Tibial nerve (tissue), 4 donors: Measurements from ENCODE around the gene AS3MT. TPM values are rescaled to one million over a fixed set of nuclear protein-coding genes. Genes with fewer than 3 reads are reported as not detected.
"Not testable (repeated sequence)": the region's sequence is repeated elsewhere in the genome, so short reads cannot be mapped to it uniquely, and the experiment has no call there.

Source experiments
- DNase-seq, 2 donors: peaks; one replicate each; pipeline ENCODE4 v3.0.0-alpha.2; 2019; ENCODE audit warnings: low spot score in 2 of 2
- H3K27ac ChIP-seq, 4 donors: fragments of 200-600 bp; sonication (generic) in 3 of 4; one replicate each; pipeline ENCODE4 v1.5.1; 2017 to 2019; ENCODE audit warnings: mild to moderate bottlenecking in 1 of 4
- H3K27me3 ChIP-seq, 2 donors: fragments of 200-600 bp; sonication (generic) in 1 of 2; one replicate each; pipeline versions ENCODE4 v1.5.1 to v1.6.0; 2017 to 2019
- H3K36me3 ChIP-seq, 3 donors: fragments of 200-600 bp; sonication (generic); one replicate each; pipeline ENCODE4 v1.5.1; 2018 to 2019
- H3K4me1 ChIP-seq, 4 donors: fragments of 200-600 bp; sonication (generic) in 3 of 4; one replicate each; pipeline ENCODE4 v1.5.1; 2017 to 2019
- H3K4me3 ChIP-seq, 4 donors: fragments of 200-600 bp; sonication (generic) in 3 of 4; one replicate each; pipeline ENCODE4 v1.5.1; 2017 to 2019; ENCODE audit warnings: mild to moderate bottlenecking in 1 of 4, moderate library complexity in 1 of 4
- H3K9me3 ChIP-seq, 4 donors: fragments of 200-600 bp; sonication (generic) in 3 of 4; one replicate each; pipeline ENCODE4 v1.5.1; 2017 to 2019
- CTCF ChIP-seq, 5 experiments: fragments of 200-600 bp in 3 of 5; fragments of 450-650 bp in 2 of 5; sonication (generic) in 3 of 5; IDR thresholded peaks; one replicate each; pipeline ENCODE4 v1.5.1; 2016 to 2019; ENCODE audit warnings: antibody characterized with exemption in 5 of 5, mild to moderate bottlenecking in 3 of 5, moderate library complexity in 2 of 5
- EP300 ChIP-seq, 2 donors: sonication (generic); formaldehyde crosslinking; IDR thresholded peaks; one replicate each; pipeline ENCODE4 v1.6.1; 2017; ENCODE audit warnings: antibody characterized with exemption in 2 of 2, mild to moderate bottlenecking in 1 of 2
- POLR2A ChIP-seq, 2 donors: fragments of 450-650 bp; IDR thresholded peaks; one replicate each; pipeline ENCODE4 v1.6.1; 2017; ENCODE audit warnings: antibody characterized with exemption in 2 of 2, mild to moderate bottlenecking in 2 of 2, moderate library complexity in 2 of 2
- WGBS, 2 donors: methylation state at CpG; one replicate each; pipeline ENCODE4 v1.1.5; 2018; 5-methylcytosine and 5-hydroxymethylcytosine counted together
- total RNA-seq, 4 donors: library from RNA; depleted of rRNA; stranded (reverse); fragments of >200 nt; gene quantifications; one replicate each; pipeline ENCODE4 v1.1.0, GENCODE V29; 2016

AS3MT gene
- total RNA-seq, 4 donors from 2014 or later = 2.6 to 9.6 (median 5.3) TPM

- TF ChIP-seq CTCF (IDR thresholded peaks at IDR 0.05) (no peak), POLR2A (IDR thresholded peaks at IDR 0.05) (no peak), EP300 (IDR thresholded peaks at IDR 0.05) (no peak)
- Histone ChIP-seq H3K9me3 (no peaks in the 10 kb centered on the region), H3K4me3 (peak overlapping the region; percentile 71 to 98 (median 84)), H3K27me3 (no peaks in the 10 kb centered on the region), H3K36me3 (no peaks in the 10 kb centered on the region), H3K4me1 (peaks cover 0 to 62% (median 27%) of the 10 kb centered on the region in 4 donors), H3K27ac (no peak overlapping the region)
- no peak for DNase-seq
- 39 to 43% methylated on average over 9 of the region's 9 CpGs for WGBS, 2 donors
These were observed 50.9 kb downstream of the AS3MT start for GRCh38 chr10:102919992-102920739.

- Histone ChIP-seq H3K36me3 (peaks cover 0 to 13% (median 0%) of the 10 kb centered on the region in 3 donors), H3K4me1 (peaks cover 0 to 52% (median 22%) of the 10 kb centered on the region in 4 donors), H3K4me3 (no peak overlapping the region), H3K27me3 (no peaks in the 10 kb centered on the region), H3K27ac (no peak overlapping the region), H3K9me3 (no peaks in the 10 kb centered on the region)
- no peak for DNase-seq
- TF ChIP-seq CTCF (IDR thresholded peaks at IDR 0.05) (no peak), POLR2A (IDR thresholded peaks at IDR 0.05) (no peak), EP300 (IDR thresholded peaks at IDR 0.05) (no peak)
These were observed 54.3 kb downstream of the AS3MT start for GRCh38 chr10:102923601-102924000.

- 87 to 88% methylated on average over 6 of the region's 6 CpGs for WGBS, 2 donors
- H3K9me3 ChIP-seq = peaks cover 0 to 2% (median 0%) of the 10 kb centered on the region in 4 donors
- no peak overlapping the region for H3K4me3 ChIP-seq
- no peak for DNase-seq
- peaks cover 0 to 22% (median 3%) of the 10 kb centered on the region in 4 donors for H3K4me1 ChIP-seq
- no peak for TF ChIP-seq POLR2A (IDR thresholded peaks at IDR 0.05)
- TF ChIP-seq EP300 (IDR thresholded peaks at IDR 0.05) = no peak
- TF ChIP-seq CTCF (IDR thresholded peaks at IDR 0.05) = no peak
- H3K27ac ChIP-seq = no peak overlapping the region
- no peaks in the 10 kb centered on the region for H3K27me3 ChIP-seq
- H3K36me3 ChIP-seq = peaks cover 0 to 28% (median 0%) of the 10 kb centered on the region in 3 donors
These were observed 57.6 kb downstream of the AS3MT start for GRCh38 chr10:102926842-102927241.

- no peak overlapping the region for H3K4me3 ChIP-seq
- 81 to 83% methylated on average over 12 of the region's 12 CpGs for WGBS, 2 donors
These were observed 58.2 kb downstream of the AS3MT start for GRCh38 chr10:102927311-102928010.

GRCh38 chr10:102928442-102928841 is 59.2 kb downstream of the AS3MT start:
- 84 to 97% methylated on average over 5 of the region's 5 CpGs for WGBS, 2 donors
- H3K4me1 ChIP-seq, H3K27ac ChIP-seq, H3K9me3 ChIP-seq, H3K27me3 ChIP-seq, DNase-seq, H3K4me3 ChIP-seq: not testable (repeated sequence)
- H3K36me3 ChIP-seq = peaks cover 0 to 28% (median 0%) of the 10 kb centered on the region in 3 donors

More at GRCh38 chr10:102927311-102928010, 58.2 kb downstream of the AS3MT start:
- H3K4me1 ChIP-seq = peaks cover 0 to 15% (median 3%) of the 10 kb centered on the region in 4 donors
- peaks cover 0 to 2% (median 0%) of the 10 kb centered on the region in 4 donors for H3K9me3 ChIP-seq
- no peaks in the 10 kb centered on the region for H3K27me3 ChIP-seq
- H3K36me3 ChIP-seq = peaks cover 0 to 28% (median 0%) of the 10 kb centered on the region in 3 donors
- TF ChIP-seq EP300 (IDR thresholded peaks at IDR 0.05) = no peak
- TF ChIP-seq CTCF (IDR thresholded peaks at IDR 0.05) = no peak
- TF ChIP-seq POLR2A (IDR thresholded peaks at IDR 0.05) = no peak
- H3K27ac ChIP-seq = no peak overlapping the region
- DNase-seq = no peak
